Activated CD4-positive, alpha-beta T cell treated with anti-CD3 and anti-CD28 coated beads, Interleukin-2, amount 10 ng/mL, durations not matched to agents 7 days and 5 days (primary cell): ENCODE measurements around the gene COL6A2. TPM values are rescaled to one million over a fixed set of nuclear protein-coding genes. Genes with fewer than 3 reads are reported as not detected.

ENCODE experiments used
- CTCF ChIA-PET: fragments of 350-600 bp; sonication (Branson Sonifier 250); formaldehyde crosslinking; loops from one replicate; lab custom pipeline; 2021; ENCODE audit warnings: antibody characterized with exemption; lab: Charles Lee
- POLR2A ChIA-PET: fragments of 350-600 bp; sonication (Branson Sonifier 250); formaldehyde crosslinking; loops from one replicate; lab custom pipeline; 2021; ENCODE audit warnings: antibody characterized with exemption; lab: Charles Lee
- DNase-seq: peaks from one replicate; pipeline ENCODE4 v3.0.0-alpha.2; 2020
- H3K27ac Mint-ChIP-seq: one replicate; pipeline ENCODE4 v1.8.0; 2021; ENCODE audit warnings: mild to moderate bottlenecking, moderate library complexity, mixed read lengths
- H3K27me3 Mint-ChIP-seq: one replicate; pipeline ENCODE4 v1.8.0; 2021; ENCODE audit warnings: mixed read lengths
- H3K36me3 Mint-ChIP-seq: one replicate; pipeline ENCODE4 v1.8.0; 2021; ENCODE audit warnings: low read depth, mixed read lengths
- H3K4me1 Mint-ChIP-seq: one replicate; pipeline ENCODE4 v1.8.0; 2021; ENCODE audit warnings: mixed read lengths
- H3K4me3 Mint-ChIP-seq: one replicate; pipeline ENCODE4 v1.8.0; 2021; ENCODE audit warnings: mild to moderate bottlenecking, moderate library complexity, mixed read lengths
- H3K9me3 Mint-ChIP-seq: one replicate; pipeline ENCODE4 v1.8.0; 2021; ENCODE audit warnings: mixed read lengths
- total RNA-seq, 2 experiments: library from RNA; stranded (reverse); gene quantifications; one replicate each; pipeline ENCODE4 v1.2.3, GENCODE V29; 2021

Gene COL6A2
- total RNA-seq, 2 experiments from 2014 or later, result 2.3 to 2.5 TPM

DNA sequence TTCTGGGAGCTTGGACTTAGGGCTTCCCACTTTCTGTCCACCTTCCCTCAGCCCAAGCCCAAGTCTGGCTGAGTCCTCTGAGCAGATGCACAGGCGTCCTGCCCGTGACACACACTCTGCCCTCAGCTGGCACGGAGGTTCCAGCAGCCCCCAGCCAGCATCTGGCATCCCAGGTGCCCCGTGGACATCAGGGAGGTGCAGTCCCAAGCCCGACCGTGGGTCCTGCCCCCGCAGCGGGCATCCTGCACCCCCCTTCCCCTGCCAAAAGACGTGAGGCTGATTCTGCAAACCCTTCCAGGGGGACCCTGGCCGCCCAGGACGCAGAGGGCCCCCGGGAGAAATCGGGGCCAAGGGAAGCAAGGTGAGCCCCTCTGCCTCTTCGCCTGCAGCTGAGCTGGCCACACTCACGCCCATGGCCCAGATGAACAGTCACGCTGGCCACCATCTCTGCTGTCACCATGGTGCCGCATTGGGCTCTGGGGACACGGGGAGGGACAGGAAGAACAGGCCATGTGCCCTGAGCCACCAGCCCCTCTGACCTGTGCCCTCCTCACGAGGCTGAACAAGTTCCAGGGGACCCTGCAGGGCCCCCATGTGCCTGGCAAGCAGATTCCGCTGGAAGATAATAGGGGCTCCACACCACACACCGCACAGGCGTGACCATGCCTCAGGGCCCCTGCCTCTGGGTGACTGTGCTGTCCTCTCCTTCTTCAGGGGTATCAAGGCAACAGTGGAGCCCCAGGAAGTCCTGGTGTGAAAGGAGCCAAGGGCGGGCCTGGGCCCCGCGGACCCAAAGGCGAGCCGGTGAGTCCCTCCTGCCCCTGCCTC, 20.6 kb downstream of the COL6A2 start:
- no peak overlapping the region for H3K4me3 Mint-ChIP-seq
- H3K27me3 Mint-ChIP-seq, result no peaks in the 10 kb centered on the region
- ChIA-PET POLR2A (no interaction called here), CTCF (interaction anchor here (1.3 kb wide), 1 partner anchor 26 kb away, joined by 3 read pairs; no protein-coding TSS in a partner anchor)
- H3K9me3 Mint-ChIP-seq, result no peaks in the 10 kb centered on the region
- peaks cover 2% of the 10 kb centered on the region for H3K36me3 Mint-ChIP-seq
- DNase-seq, result no peak
- H3K27ac Mint-ChIP-seq, result no peak overlapping the region
- H3K4me1 Mint-ChIP-seq, result no peaks in the 10 kb centered on the region

- H3K4me1 Mint-ChIP-seq, result no peaks in the 10 kb centered on the region
- peaks cover 2% of the 10 kb centered on the region for H3K36me3 Mint-ChIP-seq
- POLR2A ChIA-PET, result no interaction called here
- no peaks in the 10 kb centered on the region for H3K9me3 Mint-ChIP-seq
- no peak overlapping the region for H3K4me3 Mint-ChIP-seq
- CTCF ChIA-PET, result no interaction called here
- H3K27ac Mint-ChIP-seq, result no peak overlapping the region
- DNase-seq, result no peak
- no peaks in the 10 kb centered on the region for H3K27me3 Mint-ChIP-seq
Observed at GRCh38 chr21:46119144-46119636, 21.3 kb downstream of the COL6A2 start.

DNA sequence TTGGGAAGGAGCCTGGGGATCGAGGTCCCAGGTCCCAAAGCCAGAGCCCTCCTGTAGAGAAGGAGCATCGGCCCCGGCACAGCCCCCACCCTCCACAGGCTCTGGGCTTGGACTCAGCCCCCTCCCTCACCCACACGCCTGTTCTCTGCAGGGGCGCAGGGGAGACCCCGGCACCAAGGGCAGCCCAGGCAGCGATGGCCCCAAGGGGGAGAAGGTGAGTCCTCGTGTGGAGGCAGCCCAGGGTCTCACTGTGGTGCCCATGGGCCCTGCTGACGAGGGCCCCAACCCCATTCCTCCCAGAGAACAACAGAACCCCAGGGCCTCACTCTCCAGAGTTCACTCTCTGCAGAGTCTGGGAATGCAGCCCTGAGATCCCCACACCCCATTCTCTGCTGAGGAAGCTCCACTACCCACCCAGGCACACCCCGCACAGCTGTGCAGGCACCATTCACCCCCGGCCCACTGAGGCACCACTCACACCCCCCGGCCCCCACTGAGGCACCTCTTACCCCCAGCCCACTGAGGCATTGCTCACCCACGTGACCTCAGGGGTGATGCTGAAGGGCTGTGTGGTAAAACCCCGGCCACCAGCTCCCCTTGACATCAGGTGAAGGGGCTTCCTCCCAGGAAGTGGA, 21.8 kb downstream of the COL6A2 start:
- POLR2A ChIA-PET, result no interaction called here
- no peak overlapping the region for H3K27ac Mint-ChIP-seq
- H3K4me1 Mint-ChIP-seq, result no peaks in the 10 kb centered on the region
- peaks cover 2% of the 10 kb centered on the region for H3K36me3 Mint-ChIP-seq
- no peaks in the 10 kb centered on the region for H3K9me3 Mint-ChIP-seq
- no peak for DNase-seq
- H3K27me3 Mint-ChIP-seq, result no peaks in the 10 kb centered on the region
- CTCF ChIA-PET, result no interaction called here
- H3K4me3 Mint-ChIP-seq, result no peak overlapping the region

DNA sequence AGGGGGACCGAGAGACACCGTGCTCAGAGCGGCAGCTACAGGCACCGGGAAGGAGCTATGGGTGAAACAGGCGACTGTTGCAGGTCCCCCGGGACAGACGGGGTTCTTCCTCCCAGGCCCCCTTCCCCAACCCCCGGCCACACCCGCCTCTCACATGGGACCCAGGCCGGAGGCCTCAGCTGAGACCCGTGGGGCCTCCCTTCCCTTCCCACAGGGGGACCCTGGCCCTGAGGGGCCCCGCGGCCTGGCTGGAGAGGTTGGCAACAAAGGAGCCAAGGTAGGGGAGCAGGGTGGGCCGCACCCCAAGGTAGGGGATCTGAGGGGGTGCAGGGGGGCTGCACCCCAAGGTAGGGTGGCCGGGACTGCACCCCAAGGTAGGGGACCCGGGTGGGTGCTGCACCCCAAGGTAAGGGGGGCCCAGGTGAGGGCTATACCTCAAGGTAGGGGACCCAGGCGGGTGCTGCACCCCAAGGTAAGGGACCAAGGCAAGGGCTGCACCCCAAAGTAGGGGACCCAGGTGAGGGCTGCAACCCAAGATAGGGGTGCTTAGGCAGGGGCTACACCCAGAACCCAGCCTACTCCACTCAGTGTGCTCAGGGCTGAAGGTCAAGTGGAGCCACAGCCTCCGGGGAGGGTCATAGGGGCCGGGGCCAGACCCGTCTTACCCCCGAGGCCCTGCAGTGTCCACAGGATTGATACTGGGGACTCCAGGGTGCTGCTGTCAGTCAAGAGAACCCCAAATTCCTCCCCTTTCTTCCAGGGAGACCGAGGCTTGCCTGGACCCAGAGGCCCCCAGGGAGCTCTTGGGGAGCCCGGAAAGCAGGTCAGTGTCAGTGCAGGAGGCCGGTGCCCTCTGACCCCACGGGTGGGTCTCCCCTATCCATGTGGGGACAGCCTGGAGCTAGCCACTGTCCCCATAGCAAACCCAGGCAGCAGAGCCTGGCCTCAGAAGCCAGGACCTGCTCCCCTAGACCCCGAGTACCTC, 22.7 kb downstream of the COL6A2 start:
- ChIA-PET CTCF (interaction anchor here (1.0 kb wide), 1 partner anchor 78 kb away, joined by 3 read pairs; no protein-coding TSS in a partner anchor), POLR2A (no interaction called here)
- Mint-ChIP-seq H3K9me3 (no peaks in the 10 kb centered on the region), H3K4me1 (no peaks in the 10 kb centered on the region), H3K4me3 (no peak overlapping the region), H3K27ac (no peak overlapping the region), H3K27me3 (no peaks in the 10 kb centered on the region), H3K36me3 (no peaks in the 10 kb centered on the region)
- DNase-seq, result no peak

DNA sequence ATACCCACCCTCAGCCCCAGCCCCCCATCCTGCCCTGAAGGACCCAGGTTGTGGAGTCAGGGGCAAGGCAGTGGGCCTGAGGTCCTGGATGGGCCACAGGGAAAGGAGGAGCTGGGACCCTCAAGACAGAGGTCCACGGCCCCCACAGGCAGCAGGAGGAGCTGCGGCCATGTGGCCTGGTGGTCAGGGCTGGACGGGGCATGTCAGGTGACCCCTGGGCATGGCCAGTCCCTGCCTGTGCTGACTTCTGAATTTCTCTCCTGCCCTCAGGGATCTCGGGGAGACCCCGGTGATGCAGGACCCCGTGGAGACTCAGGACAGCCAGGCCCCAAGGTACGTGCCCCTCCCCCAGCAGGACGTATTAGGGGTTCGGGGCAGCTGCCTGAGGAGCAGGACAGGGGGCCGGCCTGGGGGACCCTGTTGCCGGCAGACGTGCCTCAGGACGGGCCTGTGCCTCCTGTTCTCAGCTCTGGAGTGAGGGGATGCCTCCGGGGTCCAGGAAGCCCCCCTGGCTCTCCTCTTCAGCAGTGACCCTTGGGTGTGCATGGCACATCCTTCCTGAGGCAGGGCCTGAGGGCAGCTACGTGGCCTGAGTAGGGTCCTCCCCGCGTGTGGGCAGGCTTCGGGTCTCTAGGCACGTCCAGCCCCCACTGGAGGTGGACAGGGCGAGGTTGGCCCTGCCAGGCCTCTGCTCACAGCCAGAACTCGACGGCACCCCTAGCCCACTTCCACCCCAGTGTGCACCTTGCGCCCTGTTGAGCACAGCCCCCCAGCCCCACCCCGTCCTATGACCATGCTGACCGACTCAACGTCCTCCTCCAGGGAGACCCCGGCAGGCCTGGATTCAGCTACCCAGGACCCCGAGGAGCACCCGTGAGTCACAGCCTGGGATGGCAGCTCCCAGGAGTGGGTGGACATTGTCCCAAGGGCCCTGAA, 23.6 kb downstream of the COL6A2 start:
- Mint-ChIP-seq H3K4me3 (no peak overlapping the region), H3K27ac (no peak overlapping the region), H3K36me3 (no peaks in the 10 kb centered on the region), H3K27me3 (no peaks in the 10 kb centered on the region), H3K4me1 (no peaks in the 10 kb centered on the region), H3K9me3 (no peaks in the 10 kb centered on the region)
- no peak for DNase-seq
- ChIA-PET CTCF (interaction anchor here (1.0 kb wide), 1 partner anchor 77 kb away, joined by 3 read pairs; no protein-coding TSS in a partner anchor), POLR2A (no interaction called here)

DNA sequence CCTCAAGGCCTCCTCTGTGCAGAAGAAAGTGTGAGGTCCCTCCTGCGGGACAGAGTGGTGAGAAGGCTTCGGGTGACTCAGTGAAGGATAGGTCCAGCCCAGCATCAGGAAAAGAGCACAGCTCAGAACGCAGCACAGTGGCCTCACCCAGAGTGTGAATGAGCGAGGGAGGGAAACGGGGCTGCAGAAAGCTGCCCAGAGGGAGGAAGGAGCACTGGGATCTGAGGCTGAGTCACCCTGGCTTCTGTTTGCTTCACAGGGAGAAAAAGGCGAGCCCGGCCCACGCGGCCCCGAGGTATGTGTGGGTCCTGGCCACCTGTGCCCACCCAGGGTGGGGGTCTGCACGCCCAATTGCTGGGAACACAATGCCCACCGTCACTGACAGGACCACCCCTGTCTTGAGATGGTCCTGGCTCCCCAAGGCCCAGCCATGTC, 24.3 kb downstream of the COL6A2 start:
- DNase-seq, result no peak
- ChIA-PET POLR2A (no interaction called here), CTCF (no interaction called here)
- no peak overlapping the region for H3K27ac Mint-ChIP-seq
- H3K27me3 Mint-ChIP-seq, result no peaks in the 10 kb centered on the region
- no peaks in the 10 kb centered on the region for H3K36me3 Mint-ChIP-seq
- H3K9me3 Mint-ChIP-seq, result no peaks in the 10 kb centered on the region
- no peaks in the 10 kb centered on the region for H3K4me1 Mint-ChIP-seq
- H3K4me3 Mint-ChIP-seq, result no peak overlapping the region

DNA sequence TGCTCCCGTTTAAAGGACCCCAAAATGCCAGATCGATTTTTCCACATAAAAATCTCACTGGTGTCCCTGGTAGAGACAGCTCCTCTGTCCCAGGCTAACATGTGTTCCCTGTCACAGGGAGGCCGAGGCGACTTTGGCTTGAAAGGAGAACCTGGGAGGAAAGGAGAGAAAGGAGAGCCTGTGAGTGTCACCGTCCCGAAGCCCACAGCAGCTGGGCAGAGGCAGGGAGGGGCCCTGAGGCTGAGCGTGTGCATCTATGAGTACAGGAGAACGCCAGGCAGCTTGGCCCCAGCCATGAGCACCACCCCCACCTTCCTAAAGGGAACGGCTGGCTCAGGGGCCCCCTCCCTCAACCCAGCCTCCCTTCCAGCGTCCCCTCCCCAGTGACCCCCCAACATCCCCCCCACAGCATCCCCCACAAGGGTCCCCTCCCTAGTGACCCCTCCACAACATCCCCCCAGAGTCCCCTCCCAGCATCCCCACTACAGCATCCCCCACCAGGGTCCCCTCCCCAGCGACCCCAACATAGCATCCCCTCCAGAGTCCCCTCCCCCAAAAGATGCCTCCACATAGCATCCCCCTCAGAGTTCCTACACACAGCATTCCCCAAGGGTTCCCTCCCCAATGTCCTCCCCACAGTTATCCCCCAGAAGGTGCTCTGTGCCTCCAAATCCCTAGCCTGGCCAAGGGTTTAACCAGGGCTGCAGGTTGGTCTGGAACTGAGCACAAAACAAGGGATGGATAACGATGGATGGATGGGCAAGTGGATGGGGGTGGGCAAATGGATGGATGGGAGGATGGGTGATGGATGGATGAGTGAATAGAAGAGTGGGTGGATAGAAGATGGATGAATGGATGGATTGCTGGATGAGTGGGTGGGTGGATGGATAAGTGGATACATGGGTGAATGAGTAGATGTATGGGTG, 25.1 kb downstream of the COL6A2 start:
- DNase-seq, result no peak

GRCh38 chr21:46124083-46124925, 26.4 kb downstream of the COL6A2 start:
- Mint-ChIP-seq H3K36me3 (no peaks in the 10 kb centered on the region), H3K4me3 (no peak overlapping the region), H3K27me3 (no peaks in the 10 kb centered on the region), H3K27ac (no peak overlapping the region), H3K4me1 (no peaks in the 10 kb centered on the region), H3K9me3 (no peaks in the 10 kb centered on the region)
- CTCF ChIA-PET, result no interaction called here
- POLR2A ChIA-PET, result no interaction called here
- no peak for DNase-seq

More for the DNA sequence above, 25.1 kb downstream of the COL6A2 start:
- ChIA-PET POLR2A (no interaction called here), CTCF (no interaction called here)
- no peaks in the 10 kb centered on the region for H3K4me1 Mint-ChIP-seq
- no peaks in the 10 kb centered on the region for H3K27me3 Mint-ChIP-seq
- no peaks in the 10 kb centered on the region for H3K36me3 Mint-ChIP-seq
- no peak overlapping the region for H3K4me3 Mint-ChIP-seq
- no peaks in the 10 kb centered on the region for H3K9me3 Mint-ChIP-seq
- H3K27ac Mint-ChIP-seq, result no peak overlapping the region

- no peaks in the 10 kb centered on the region for H3K36me3 Mint-ChIP-seq
- no peaks in the 10 kb centered on the region for H3K4me1 Mint-ChIP-seq
- CTCF ChIA-PET, result no interaction called here
- H3K27ac Mint-ChIP-seq, result no peak overlapping the region
- no peak overlapping the region for H3K4me3 Mint-ChIP-seq
- no peaks in the 10 kb centered on the region for H3K27me3 Mint-ChIP-seq
- no peak for DNase-seq
- POLR2A ChIA-PET, result no interaction called here
- no peaks in the 10 kb centered on the region for H3K9me3 Mint-ChIP-seq
Observed at GRCh38 chr21:46124926-46125845, 27.3 kb downstream of the COL6A2 start.

GRCh38 chr21:46125846-46126301, 28.0 kb downstream of the COL6A2 start:
- Mint-ChIP-seq H3K4me3 (no peak overlapping the region), H3K27me3 (no peaks in the 10 kb centered on the region), H3K27ac (no peak overlapping the region), H3K4me1 (no peaks in the 10 kb centered on the region), H3K36me3 (no peaks in the 10 kb centered on the region), H3K9me3 (no peaks in the 10 kb centered on the region)
- POLR2A ChIA-PET, result no interaction called here
- CTCF ChIA-PET, result no interaction called here
- no peak for DNase-seq
